ENCODE data around the gene SAMD4A.

Gene SAMD4A

DNA sequence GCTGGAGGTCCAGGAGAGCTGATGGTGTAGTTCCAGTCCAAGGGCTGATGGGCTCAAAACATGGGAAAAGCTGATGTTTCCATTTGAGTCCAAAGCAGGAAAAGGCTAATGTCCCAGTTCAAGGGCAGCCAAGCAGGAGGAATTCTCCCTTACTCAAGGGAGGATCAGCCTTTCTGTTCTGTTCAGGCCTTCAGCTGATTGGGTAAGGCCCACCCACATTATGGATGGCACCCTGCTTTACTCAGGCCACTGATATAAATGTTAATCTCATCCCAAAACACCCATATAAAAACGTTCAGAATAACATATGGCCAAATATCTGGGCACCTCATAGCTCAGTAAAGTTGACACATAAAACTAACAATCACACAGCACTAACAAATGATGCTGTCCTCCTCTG is 64.1 kb downstream of the SAMD4A start:
- no peak for DNase-seq (ENCODE audit: low read depth, low spot score)

DNA sequence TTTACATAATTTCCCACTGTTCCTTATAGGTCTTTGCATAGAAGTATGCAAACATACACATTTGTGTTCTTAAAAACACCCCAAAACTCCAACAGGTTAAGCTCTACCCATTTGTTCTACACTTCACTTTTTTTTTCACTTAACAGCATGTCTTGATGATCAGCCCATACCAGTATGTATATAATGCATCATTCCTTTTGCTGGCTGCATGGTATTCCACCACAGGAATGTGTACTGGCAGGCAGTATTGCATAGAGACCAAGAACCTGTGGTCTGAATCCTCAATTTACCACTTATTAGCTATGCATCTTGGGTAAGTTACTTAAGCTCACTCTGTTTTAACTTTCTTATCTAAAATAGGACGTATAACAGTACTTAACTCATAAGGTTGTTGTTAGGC is 65.5 kb downstream of the SAMD4A start:
- DNase-seq (ENCODE audit: low read depth, low spot score): no peak

DNA sequence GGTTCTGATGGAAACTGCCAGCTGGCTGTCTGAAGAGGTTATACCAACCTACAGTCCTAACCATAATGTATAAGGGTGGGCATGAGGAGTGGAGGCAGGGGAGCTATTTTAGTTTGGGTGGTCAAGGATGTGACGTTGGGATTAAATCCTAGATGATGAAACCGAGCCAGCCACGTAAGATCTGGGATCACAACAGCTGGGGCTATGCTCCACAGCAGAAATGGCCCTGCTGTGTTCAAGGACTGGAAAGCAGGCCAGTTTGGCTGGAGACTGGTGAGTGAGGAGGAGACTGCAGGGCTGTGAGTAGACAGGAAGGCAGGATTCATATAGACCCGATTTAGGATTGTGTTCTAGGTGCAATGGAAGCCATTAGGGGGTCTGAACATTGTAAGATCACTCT is 66.1 kb downstream of the SAMD4A start:
- DNase-seq (ENCODE audit: low read depth, low spot score): no peak

GRCh38 chr14:54637270-54638134 is 70.6 kb downstream of the SAMD4A start:
- DNase-seq (ENCODE audit: low read depth, low spot score): no peak

DNA sequence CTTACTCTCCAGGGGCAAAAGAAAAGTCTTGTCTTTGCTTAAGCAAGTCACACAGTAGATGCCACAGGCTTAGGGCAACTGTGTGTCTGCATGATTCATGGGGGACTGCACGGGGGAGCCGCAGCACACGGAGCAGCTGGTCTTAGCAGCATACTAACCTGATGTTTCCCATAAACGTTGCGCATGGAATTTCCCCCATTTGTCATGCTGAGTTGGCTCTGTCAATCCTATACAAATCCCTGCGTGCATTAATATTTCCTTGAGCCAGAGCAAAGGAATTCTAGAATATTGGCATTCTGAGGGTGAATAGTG is 71.2 kb downstream of the SAMD4A start:
- no peak for DNase-seq (ENCODE audit: low read depth, low spot score)

- no peak for DNase-seq (ENCODE audit: low read depth, low spot score)
Measured at GRCh38 chr14:54639611-54640010, 72.7 kb downstream of the SAMD4A start.

DNA sequence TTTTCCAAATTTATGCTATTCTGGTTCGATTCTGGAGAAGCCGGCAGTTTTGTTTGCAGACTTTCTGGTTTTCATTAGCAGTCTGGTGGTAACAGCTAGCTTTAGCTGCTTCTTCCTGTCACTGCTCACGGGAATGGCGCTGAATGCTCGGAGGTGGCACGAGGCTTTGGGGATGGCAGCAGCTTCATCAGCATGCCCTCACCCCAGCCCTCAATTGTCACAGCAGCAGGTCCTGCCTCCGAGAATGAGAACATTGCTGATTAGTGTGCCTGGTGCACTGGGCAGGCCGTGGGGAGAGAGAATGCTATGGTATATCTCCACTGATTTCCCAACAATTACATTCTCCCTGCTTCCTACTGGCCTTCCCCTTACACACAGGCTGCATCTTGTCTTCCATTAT is 73.6 kb downstream of the SAMD4A start:
- DNase-seq (ENCODE audit: low read depth, low spot score): no peak

- no peak for DNase-seq (ENCODE audit: low read depth, low spot score)
Measured at GRCh38 chr14:54642121-54642520, 75.2 kb downstream of the SAMD4A start.

- no peak for DNase-seq (ENCODE audit: low read depth, low spot score)
Measured at GRCh38 chr14:54642801-54643695, 76.1 kb downstream of the SAMD4A start.

- no peak for DNase-seq (ENCODE audit: low read depth, low spot score)
Measured at GRCh38 chr14:54643696-54644176, 76.8 kb downstream of the SAMD4A start.

DNA sequence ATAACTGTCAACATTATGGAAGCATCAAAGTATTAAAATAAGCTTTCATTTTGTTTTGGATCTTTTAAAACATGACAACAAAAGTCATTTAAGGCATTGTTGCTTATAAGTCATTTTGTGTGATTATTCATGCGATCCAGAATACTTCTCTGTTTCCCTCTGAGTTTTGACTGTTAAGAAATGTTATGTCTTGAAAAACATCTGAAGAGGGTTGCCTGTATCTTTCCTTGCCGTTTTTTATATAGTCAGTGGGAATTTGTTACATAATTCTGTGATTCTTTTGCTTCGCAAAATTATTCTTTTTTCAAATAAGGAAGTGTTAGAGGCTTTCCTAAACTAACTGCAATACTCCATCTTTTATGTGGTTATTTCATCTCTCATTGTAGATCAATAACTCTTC is 78.7 kb downstream of the SAMD4A start:
- no peak for DNase-seq (ENCODE audit: low read depth, low spot score)

- no peak for DNase-seq (ENCODE audit: low read depth, low spot score)
Measured at GRCh38 chr14:54646626-54647025, 79.7 kb downstream of the SAMD4A start.

DNA sequence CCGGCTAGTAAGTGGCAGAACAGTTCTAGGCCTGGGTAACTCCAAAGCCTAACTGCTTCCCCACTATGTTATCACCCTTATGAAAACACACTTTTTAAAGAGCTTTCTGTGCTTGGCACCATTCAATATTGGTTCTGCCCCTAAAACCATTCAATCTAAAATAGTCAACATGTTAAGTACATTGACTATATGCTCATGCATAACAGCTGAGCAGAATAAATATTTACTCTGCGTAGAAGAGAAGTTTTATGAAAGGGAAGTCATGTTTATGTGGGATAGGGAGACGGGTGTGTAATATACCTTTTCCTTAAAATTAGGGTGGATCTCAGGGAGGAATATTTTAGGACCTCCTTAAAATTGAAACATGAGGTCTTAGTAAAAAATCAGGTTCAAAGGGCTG is 80.5 kb downstream of the SAMD4A start:
- no peak for DNase-seq (ENCODE audit: low read depth, low spot score)

- no peak for DNase-seq (ENCODE audit: low read depth, low spot score)
Measured at GRCh38 chr14:54649056-54649455, 82.1 kb downstream of the SAMD4A start.

- no peak for DNase-seq (ENCODE audit: low read depth, low spot score)
Measured at GRCh38 chr14:54650331-54650958, 83.5 kb downstream of the SAMD4A start.

GRCh38 chr14:54650959-54651351 is 84.0 kb downstream of the SAMD4A start:
- DNase-seq (ENCODE audit: low read depth, low spot score): no peak

- no peak for DNase-seq (ENCODE audit: low read depth, low spot score)
Measured at GRCh38 chr14:54651649-54652048, 84.7 kb downstream of the SAMD4A start.

DNA sequence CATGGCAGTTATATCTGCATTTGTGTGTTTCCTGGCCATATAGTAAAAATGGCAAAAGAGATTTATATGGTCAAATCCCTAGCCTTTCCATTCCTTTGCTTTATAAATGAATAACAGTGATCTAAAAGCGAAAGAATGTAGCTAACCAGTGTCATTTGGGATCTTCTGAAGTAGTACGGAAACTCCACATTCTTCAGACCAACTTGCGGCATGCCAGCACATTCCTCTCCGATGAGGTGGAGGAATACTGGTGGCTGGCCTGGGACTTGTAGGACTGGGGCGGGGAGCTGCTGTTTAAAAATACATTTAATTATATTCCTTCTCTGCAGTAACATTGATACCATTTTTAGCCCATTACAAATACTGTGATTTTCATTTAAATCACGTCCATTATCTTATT is 85.3 kb downstream of the SAMD4A start:
- DNase-seq (ENCODE audit: low read depth, low spot score): no peak

DNA sequence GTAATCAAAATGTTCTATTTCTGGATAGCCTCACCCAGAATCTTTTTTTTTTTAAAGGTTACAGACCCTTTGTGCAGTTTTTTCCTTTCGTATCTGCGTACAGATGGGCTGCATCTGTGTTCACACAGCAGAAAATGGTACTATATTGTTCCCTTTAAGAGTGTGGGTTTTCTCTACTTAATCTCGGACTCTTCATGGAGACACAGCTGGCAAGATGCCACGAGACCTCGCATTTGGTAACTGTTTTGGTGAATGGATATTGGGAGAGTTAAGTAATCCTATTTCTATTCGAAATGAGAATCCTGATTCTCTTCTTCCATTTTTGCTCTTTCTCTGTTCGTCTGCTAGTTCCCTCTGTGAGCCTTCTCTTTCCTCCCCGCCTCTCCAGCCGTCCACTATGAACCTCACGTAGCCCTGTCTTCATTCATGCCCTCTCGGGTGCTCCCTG is 85.7 kb downstream of the SAMD4A start:
- no peak for DNase-seq (ENCODE audit: low read depth, low spot score)

DNA sequence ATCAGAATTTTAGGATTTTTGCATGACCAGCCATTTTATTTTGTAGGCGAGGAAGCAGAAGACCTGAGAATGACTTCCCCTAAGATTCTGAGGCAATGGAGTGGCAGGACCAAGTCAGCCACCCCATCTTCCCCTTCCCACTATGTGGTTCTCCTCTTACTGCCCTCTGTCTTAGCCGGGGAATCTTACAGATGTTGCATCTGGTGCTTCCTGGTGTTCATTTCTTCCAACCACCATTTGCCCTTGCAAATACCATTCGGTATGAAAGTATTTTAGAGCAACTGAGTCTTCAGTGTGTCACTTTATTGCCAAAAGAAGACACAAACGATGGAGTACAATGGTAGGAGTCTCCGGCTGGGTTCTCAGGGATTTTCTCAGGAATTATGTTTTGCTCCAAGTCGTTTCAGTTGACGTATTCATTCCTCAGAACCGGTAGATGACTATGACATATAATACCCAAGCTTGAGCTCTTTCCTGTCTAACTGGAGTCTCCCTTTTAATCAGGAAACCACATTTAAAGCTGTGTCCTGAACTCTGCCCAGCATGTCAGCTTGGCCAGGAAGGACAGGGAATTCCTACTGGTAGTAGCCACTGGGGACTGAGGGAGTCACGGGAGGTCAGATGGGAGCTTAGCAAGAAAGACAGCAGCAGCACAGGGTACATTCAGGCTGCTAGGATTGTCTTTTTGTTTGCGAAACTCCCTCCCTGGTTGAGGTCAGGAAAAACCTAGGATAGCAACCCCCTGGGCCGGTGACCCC is 87.0 kb downstream of the SAMD4A start:
- DNase-seq (ENCODE audit: low read depth, low spot score): no peak

DNA sequence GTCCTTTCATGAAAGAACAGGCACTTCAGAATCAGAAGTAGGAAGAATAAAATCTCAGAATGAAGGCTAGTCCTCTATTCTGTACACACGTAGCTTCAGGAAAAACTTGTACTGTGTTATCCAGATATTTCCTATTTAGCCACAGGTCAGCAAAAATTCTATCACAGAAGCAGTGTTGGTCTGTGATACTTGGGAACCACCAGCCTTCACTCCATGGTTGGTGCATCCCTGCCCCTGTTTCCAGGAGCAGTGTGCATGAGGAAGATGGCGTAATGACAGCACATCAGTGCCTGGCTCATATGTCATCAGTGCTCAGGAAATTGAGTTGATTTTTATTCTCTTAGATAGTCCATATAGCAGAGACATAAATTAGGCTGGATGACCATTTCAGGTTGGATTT is 87.7 kb downstream of the SAMD4A start:
- DNase-seq (ENCODE audit: low read depth, low spot score): no peak

DNA sequence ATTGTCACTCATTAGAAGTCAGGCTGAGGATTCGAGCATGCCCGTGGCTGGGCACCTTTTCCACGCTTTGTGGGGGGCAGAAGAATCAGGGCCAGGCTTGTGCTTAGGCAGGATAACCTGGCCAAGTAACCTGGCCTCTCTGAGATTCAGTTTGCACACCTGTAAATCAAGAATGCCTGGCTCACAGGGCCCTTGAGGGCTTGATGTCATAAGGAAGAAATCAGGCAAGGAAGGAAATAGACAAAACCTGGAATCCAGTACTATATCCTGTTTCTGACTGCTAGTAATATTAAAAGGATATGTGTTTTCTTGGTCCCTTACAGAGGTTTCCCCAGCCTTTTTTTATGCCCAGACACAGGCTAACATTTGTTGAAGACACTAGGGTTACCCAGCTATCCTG is 91.9 kb downstream of the SAMD4A start:
- no peak for DNase-seq (ENCODE audit: low read depth, low spot score)

Data from activated naive CD8-positive, alpha-beta T cell treated with anti-CD3 and anti-CD28 coated beads, Interleukin-2, amount 50 U/mL, for 16 hours (primary cell).